GM21529 (cell line): Measurements from ENCODE around the gene SREBF1.

Experiments used
- ATAC-seq: cut with Tn5 transposase; IDR thresholded peaks from one replicate; pipeline ENCODE4 v1.9.1; 2021; ENCODE audit not compliant: unreplicated experiment

The SREBF1 gene

GRCh38 chr17:17797119-17797809 lies 39.5 kb downstream of the SREBF1 start:
- no peak for ATAC-seq

GRCh38 chr17:17796787-17797061 lies 40.1 kb downstream of the SREBF1 start:
- ATAC-seq: no peak

- ATAC-seq: no peak
These were observed 40.6 kb downstream of the SREBF1 start for GRCh38 chr17:17795946-17796786.

GRCh38 chr17:17795296-17795695 lies 41.5 kb downstream of the SREBF1 start:
- no peak for ATAC-seq

- no peak for ATAC-seq
These were observed 42.4 kb downstream of the SREBF1 start for GRCh38 chr17:17794382-17794781.

- ATAC-seq: no peak
These were observed 43.2 kb downstream of the SREBF1 start for GRCh38 chr17:17793378-17794214.

GRCh38 chr17:17792551-17793377 lies 44.0 kb downstream of the SREBF1 start:
- no peak for ATAC-seq

- no peak for ATAC-seq
These were observed 44.7 kb downstream of the SREBF1 start for GRCh38 chr17:17792037-17792550.

- no peak for ATAC-seq
These were observed 45.9 kb downstream of the SREBF1 start for GRCh38 chr17:17790637-17791464.

GRCh38 chr17:17789828-17790636 lies 46.8 kb downstream of the SREBF1 start:
- ATAC-seq: no peak

- no peak for ATAC-seq
These were observed 47.4 kb downstream of the SREBF1 start for GRCh38 chr17:17789410-17789809.

- ATAC-seq: no peak
These were observed 47.8 kb downstream of the SREBF1 start for GRCh38 chr17:17788967-17789366.

GRCh38 chr17:17787568-17787967 lies 49.2 kb downstream of the SREBF1 start:
- no peak for ATAC-seq

GRCh38 chr17:17786998-17787397 lies 49.8 kb downstream of the SREBF1 start:
- no peak for ATAC-seq

GRCh38 chr17:17785407-17785806 lies 51.4 kb downstream of the SREBF1 start:
- no peak for ATAC-seq

- ATAC-seq: no peak
These were observed 52.0 kb downstream of the SREBF1 start for GRCh38 chr17:17784657-17785267.

- ATAC-seq: no peak
These were observed 52.7 kb downstream of the SREBF1 start for GRCh38 chr17:17783825-17784656.
